ENCODE data around the gene PRPF6. TPM values are rescaled to one million over a fixed set of nuclear protein-coding genes. Genes with fewer than 3 reads are reported as not detected.
A peak's percentile ranks its signal among the peaks of the same experiment; 100 is the strongest.
"Not testable (repeated sequence)": the region's sequence is repeated elsewhere in the genome, so short reads cannot be mapped to it uniquely, and the experiment has no call there.

The PRPF6 gene
- total RNA-seq, 1 donor from 2014 or later, result 51.9 TPM

DNA sequence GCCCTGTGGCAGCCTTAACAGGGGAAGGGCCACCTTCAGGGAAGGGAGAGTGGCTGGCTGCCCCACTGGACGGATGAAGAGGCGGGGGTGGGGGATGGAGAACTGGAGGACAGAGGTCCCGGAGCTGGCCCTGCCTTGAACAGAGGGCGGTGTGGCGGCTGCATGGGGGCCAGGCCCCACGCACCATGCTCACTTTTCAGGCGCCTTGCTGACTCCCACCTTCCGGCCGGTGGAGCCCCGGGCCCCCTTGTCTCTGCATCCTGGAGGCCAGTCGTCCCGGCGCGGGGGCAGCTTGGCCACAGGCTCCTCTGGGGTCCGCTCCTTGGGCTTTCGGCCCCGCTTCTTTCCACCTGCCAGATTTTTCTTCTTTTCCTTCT is 21.2 kb upstream of the PRPF6 start:
- H3K4me3 Mint-ChIP-seq, result peak overlapping the region; percentile 44
- H3K9me3 Mint-ChIP-seq, result no peaks in the 10 kb centered on the region
- TF ChIP-seq, protein P1, sequence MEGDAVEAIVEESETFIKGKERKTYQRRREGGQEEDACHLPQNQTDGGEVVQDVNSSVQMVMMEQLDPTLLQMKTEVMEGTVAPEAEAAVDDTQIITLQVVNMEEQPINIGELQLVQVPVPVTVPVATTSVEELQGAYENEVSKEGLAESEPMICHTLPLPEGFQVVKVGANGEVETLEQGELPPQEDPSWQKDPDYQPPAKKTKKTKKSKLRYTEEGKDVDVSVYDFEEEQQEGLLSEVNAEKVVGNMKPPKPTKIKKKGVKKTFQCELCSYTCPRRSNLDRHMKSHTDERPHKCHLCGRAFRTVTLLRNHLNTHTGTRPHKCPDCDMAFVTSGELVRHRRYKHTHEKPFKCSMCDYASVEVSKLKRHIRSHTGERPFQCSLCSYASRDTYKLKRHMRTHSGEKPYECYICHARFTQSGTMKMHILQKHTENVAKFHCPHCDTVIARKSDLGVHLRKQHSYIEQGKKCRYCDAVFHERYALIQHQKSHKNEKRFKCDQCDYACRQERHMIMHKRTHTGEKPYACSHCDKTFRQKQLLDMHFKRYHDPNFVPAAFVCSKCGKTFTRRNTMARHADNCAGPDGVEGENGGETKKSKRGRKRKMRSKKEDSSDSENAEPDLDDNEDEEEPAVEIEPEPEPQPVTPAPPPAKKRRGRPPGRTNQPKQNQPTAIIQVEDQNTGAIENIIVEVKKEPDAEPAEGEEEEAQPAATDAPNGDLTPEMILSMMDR (IDR thresholded peaks at IDR 0.05), result no peak
- TF ChIP-seq EZH2phosphoT487 (IDR thresholded peaks at IDR 0.05), result no peak
- H3K4me1 ChIP-seq, result peaks cover 24% of the 10 kb centered on the region
- H3K4me3 ChIP-seq, result no peak overlapping the region
- H3K36me3 ChIP-seq, result no peaks in the 10 kb centered on the region
- H3K4me2 ChIP-seq, result no peak overlapping the region
- no peak overlapping the region for H2AFZ ChIP-seq (replicated peaks)
- H3K9me3 ChIP-seq (ENCODE audit: low read depth), result no peaks in the 10 kb centered on the region
- peaks cover 4% of the 10 kb centered on the region for H3K27me3 Mint-ChIP-seq (ENCODE audit: insufficient read depth, low read depth)
- peaks cover 2% of the 10 kb centered on the region for H3K36me3 Mint-ChIP-seq
- peaks cover 15% of the 10 kb centered on the region for H3K79me2 ChIP-seq (ENCODE audit: low read depth)
- peaks cover 31% of the 10 kb centered on the region for H3F3A ChIP-seq (ENCODE audit: low read depth)
- no peak overlapping the region for H3K27ac ChIP-seq
- H3K9ac ChIP-seq, result no peak overlapping the region
- H3K27me3 ChIP-seq, result no peaks in the 10 kb centered on the region
- peaks cover 25% of the 10 kb centered on the region for H4K20me1 ChIP-seq (ENCODE audit: low read depth)
- peaks cover 13% of the 10 kb centered on the region for H3K4me1 Mint-ChIP-seq
- no peak overlapping the region for H3K27ac Mint-ChIP-seq
- DNase-seq (ENCODE audit: low spot score), result no peak

DNA sequence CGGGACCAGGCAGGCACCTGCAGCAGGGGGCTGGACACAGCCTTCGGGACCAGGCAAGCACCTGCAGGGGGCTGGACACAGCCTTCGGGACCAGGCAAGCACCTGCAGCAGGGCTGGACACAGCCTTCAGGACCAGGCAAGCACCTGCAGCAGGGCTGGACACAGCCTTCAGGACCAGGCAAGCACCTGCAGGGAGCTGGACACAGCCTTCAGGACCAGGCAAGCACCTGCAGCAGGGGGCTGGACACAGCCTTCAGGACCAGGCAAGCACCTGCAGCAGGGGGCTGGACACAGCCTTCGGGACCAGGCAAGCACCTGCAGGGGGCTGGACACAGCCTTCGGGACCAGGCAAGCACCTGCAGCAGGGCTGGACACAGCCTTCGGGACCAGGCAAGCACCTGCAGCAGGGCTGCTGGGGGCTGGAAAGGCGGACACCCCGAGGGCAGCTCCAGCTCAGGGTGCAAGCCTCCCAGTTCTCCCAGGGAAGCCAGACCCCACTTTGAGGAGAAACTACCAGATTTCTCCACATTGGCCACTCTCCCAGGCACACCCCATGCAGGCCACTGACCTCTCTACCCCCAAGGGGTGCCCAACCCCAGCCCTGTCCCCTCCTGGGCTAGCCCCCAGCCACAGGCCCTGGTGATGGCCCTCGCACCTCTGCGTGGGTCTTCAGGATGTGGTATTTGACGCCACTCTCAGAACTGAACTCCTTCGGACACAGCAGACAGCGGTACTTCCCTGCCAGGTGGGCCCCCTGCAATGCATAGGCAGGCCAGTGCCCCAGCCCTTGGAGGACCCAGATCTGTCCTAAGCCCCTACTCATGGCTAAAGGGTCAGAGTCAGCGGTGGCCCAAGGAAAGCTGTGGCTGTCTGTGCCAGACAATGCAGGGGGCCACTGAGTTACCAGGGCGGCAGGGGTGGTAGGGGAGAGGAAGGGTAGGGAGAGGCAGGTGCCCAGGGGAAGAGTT is 20.0 kb upstream of the PRPF6 start:
- DNase-seq (ENCODE audit: low spot score); H3K27ac ChIP-seq; H3K27me3 ChIP-seq; H3K4me3 ChIP-seq; H3K79me2 ChIP-seq (ENCODE audit: low read depth); H3K4me2 ChIP-seq; H3K27ac Mint-ChIP-seq; H2AFZ ChIP-seq (replicated peaks); H3K36me3 Mint-ChIP-seq; H3K4me3 Mint-ChIP-seq; H3K9ac ChIP-seq; H3K27me3 Mint-ChIP-seq (ENCODE audit: insufficient read depth, low read depth); H3K9me3 ChIP-seq (ENCODE audit: low read depth); H3K9me3 Mint-ChIP-seq; H3K36me3 ChIP-seq: not testable (repeated sequence)
- peaks cover 11% of the 10 kb centered on the region for H3K4me1 Mint-ChIP-seq
- Histone ChIP-seq H3F3A (ENCODE audit: low read depth) (peaks cover 24% of the 10 kb centered on the region), H4K20me1 (ENCODE audit: low read depth) (peaks cover 13% of the 10 kb centered on the region), H3K4me1 (peaks cover 19% of the 10 kb centered on the region)

DNA sequence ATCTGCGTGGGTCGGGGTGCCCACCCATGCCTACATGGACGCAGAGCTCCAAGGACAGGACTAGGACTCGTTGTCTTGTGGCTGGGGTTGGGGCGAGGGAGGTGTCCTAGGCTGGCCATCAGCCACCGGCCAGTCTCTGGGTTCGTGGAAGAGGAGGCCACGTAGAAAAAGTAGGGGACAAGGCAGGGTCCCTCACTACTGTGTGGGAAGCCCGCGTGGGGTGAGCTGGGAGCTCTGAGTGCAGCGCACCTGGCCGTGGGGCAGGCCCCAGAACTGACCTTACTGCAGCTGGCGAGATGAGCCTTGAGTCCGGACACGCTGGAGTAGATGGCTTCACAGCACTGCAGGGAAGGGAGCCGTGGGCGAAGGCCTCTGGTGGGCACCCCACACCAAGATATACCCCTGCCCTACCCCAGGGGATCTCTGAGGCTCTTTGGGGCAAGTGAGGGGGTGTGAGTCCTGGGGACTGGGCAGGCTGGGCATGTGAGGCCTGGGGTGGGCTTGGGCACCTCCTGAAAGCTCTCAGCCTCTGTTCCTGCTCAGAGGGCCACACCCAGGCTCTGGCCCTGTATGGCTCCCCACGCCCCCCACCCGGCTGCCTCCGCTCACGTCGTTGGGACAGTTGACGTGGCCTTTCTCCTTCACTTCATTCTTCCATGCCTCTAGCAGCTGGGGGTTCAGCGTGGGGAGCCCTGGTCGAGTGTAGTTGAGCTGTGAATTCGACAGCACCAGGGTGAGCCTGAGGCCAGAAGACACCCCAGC is 19.1 kb upstream of the PRPF6 start:
- H3K4me3 Mint-ChIP-seq, result no peak overlapping the region
- no peaks in the 10 kb centered on the region for H3K9me3 Mint-ChIP-seq
- H3K9ac ChIP-seq, result no peak overlapping the region
- DNase-seq (ENCODE audit: low spot score), result no peak
- H3K36me3 Mint-ChIP-seq, result peaks cover 2% of the 10 kb centered on the region
- peaks cover 23% of the 10 kb centered on the region for H3F3A ChIP-seq (ENCODE audit: low read depth)
- no peak overlapping the region for H2AFZ ChIP-seq (replicated peaks)
- H3K4me1 ChIP-seq, result peaks cover 19% of the 10 kb centered on the region
- H3K27ac ChIP-seq, result no peak overlapping the region
- TF ChIP-seq EZH2phosphoT487 (IDR thresholded peaks at IDR 0.05), result no peak
- TF ChIP-seq, protein P1 (IDR thresholded peaks at IDR 0.05), result no peak
- TF ChIP-seq EZH2 (IDR thresholded peaks at IDR 0.05), result no peak
- H3K4me2 ChIP-seq, result no peak overlapping the region
- no peaks in the 10 kb centered on the region for H3K9me3 ChIP-seq (ENCODE audit: low read depth)
- H3K79me2 ChIP-seq (ENCODE audit: low read depth), result no peaks in the 10 kb centered on the region
- peaks cover 13% of the 10 kb centered on the region for H4K20me1 ChIP-seq (ENCODE audit: low read depth)
- H3K4me3 ChIP-seq, result no peak overlapping the region
- H3K4me1 Mint-ChIP-seq, result peaks cover 8% of the 10 kb centered on the region
- H3K27me3 Mint-ChIP-seq (ENCODE audit: insufficient read depth, low read depth), result peaks cover 4% of the 10 kb centered on the region
- H3K36me3 ChIP-seq, result no peaks in the 10 kb centered on the region
- H3K27ac Mint-ChIP-seq, result peak overlapping the region; percentile 46
- H3K27me3 ChIP-seq, result no peaks in the 10 kb centered on the region
